Stimulated activated CD8-positive, alpha-beta memory T cell treated with anti-CD3 and anti-CD28 coated beads, Interleukin-7, amount 100 ng/mL, for 4 hours (primary cell): ENCODE results near the gene IGLL5.

ENCODE experiments used
- DNase-seq, 2 donors: peaks; one replicate each; pipeline ENCODE4 v3.0.0-alpha.2; 2020; ENCODE audit warnings: low read depth in 2 of 2

Gene IGLL5

DNA sequence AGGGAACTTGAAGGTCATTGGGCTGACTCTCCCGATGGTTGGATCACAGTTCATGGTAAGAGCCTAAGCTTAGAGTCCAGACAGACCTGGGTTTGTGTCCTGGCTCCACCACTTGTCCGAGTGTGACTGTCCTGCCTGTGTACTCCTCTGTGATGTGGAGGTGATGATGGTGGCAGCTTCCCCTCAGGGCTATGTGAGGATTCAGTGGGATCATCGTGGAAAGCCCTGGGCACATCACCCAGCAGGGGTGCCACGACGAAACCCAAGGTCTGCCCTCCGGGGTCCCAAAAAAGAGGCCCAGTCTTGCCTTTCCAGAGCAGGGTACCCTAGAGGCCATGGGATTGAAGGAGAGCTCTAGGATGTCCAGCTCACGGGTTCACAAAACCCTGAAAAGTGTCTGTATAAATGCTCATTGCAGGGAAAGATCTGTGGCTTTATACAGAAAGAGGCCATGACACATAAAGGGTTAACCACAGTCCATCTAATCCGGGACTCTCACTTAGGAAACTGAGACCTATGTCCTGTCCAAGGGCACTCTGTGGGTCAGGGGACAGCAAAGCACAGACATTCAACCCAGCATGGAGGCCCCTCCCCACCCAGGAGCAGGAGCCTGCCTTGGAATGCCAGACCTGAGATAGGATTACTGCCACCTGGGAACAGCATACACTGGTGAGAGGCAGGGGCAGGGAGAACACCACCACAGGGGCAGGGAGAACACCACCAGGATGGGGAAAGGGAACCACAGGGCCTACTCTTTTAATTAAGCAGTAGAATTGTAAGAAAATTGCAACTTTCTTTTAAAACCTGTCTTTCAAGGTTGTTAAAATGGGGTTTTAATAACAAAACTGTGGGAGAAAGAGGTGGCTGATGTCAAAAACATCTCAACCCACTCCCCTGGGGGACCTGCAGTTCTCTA is 51.3 kb downstream of the IGLL5 start:
- no peak for DNase-seq

GRCh38 chr22:22939588-22940368 is 52.2 kb downstream of the IGLL5 start:
- no peak for DNase-seq

- no peak for DNase-seq
Measured at GRCh38 chr22:22940961-22941605, 53.5 kb downstream of the IGLL5 start.

DNA sequence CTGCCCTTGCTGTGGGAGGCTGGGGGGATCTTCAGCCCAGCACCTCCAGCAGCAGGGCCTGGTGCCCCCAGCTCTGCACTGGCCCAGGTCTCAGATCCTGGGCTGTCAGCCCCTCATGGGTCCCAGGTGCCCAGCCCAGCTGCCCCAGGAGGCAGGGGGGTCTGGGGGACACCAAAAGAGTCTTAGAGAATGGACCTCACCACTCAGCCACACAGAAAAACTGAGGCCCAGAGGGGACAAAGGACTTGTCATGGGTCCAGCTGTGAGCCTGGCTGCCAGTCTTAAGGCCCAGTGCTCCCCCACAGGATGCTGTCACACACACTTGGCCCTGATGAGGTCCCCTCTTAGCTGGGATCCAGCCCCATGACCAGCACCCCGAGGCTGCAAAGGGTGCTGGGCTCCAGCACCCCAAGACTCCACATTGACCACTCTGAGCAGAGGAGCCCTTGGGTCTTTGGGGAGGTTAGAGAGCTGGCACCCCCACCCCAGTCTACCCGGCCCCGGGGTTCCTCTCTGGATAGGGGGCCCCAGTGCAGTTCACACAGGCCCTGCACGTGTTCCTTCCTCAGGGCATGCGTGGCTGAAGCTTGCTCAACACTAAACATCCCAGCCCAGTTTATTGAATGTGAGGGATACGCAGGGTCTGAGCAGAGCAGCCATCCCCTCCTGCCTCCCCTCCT is 54.4 kb downstream of the IGLL5 start:
- DNase-seq: no peak

- DNase-seq: peak; percentile 57 to 64
Measured at GRCh38 chr22:22942511-22943329, 55.1 kb downstream of the IGLL5 start.

- DNase-seq: no peak
Measured at GRCh38 chr22:22943521-22944267, 56.1 kb downstream of the IGLL5 start.

DNA sequence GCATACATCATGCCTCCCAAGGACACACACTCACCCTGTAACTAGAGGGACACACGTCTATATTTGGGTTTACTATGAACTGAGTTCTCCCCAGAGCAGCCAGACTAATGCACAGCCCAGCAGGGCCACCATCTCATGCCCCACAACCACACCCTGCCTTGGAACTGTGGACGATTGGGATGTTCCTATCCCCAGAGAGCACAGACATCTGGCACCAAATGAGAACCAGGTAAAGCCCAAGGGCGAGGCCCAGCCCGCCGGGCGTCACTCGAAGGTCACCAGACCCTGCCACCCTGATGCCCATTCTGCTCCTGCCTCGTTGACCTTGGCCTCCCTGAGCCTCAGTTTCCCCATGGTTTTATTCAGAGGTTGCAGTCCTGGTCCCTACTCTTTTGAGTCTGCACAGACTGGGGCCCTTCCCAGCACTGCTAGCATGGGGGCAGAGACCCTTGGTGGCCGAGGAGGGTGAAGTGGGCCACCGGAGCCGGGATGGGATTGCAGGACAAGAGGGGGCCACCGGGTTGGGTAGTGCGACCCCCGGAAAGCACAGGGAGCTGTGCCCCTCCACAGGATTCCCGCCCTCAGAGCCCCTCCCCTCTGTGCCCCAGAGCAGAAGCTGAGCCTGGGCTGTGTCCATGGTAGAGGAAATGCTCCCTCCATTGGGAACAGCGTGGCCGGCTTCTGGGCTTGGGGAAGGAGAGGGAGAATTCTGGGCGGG is 56.8 kb downstream of the IGLL5 start:
- no peak for DNase-seq

- DNase-seq: no peak
Measured at GRCh38 chr22:22945195-22945594, 57.6 kb downstream of the IGLL5 start.
